HepG2 (cell line): ENCODE results near the gene GRIK3. TPM values are rescaled to one million over a fixed set of nuclear protein-coding genes. Genes with fewer than 3 reads are reported as not detected.
A peak's percentile ranks its signal among the peaks of the same experiment; 100 is the strongest.

Source experiments
- NFKB2 ChIP-seq: sonication (generic); formaldehyde crosslinking; IDR thresholded peaks from 2 replicates; pipeline ENCODE4 v1.4.0; 2020; ENCODE audit warnings: missing genetic modification reagents, borderline replicate concordance
- NONO ChIP-seq, 2 experiments: fragments of 450-650 bp in 1 of 2; sonication (generic) in 1 of 2; formaldehyde crosslinking in 1 of 2; IDR thresholded peaks in 1 of 2; conservative IDR thresholded peaks in 1 of 2; 2 replicates each; pipeline versions ENCODE4 v1.6.1 to v1.8.0; 2017 to 2022; ENCODE audit warnings: mild to moderate bottlenecking in 1 of 2, missing genetic modification reagents in 1 of 2, moderate library complexity in 1 of 2
- RFX1 ChIP-seq: fragments of 450-650 bp; IDR thresholded peaks from 2 replicates; pipeline ENCODE4 v1.6.1; 2017
- RFX5 ChIP-seq: IDR thresholded peaks from 2 replicates; pipeline ENCODE4 v1.6.1; 2011; ENCODE audit warnings: low read depth, low read length, improper control_type of control experiment
- RNF2 ChIP-seq: fragments of 450-650 bp; conservative IDR thresholded peaks from 2 replicates; pipeline ENCODE4 v1.6.1; 2016; ENCODE audit warnings: low read depth
- SMAD3 ChIP-seq: sonication (generic); formaldehyde crosslinking; IDR thresholded peaks from 2 replicates; pipeline ENCODE4 v1.4.0; 2020; ENCODE audit warnings: missing genetic modification reagents
- ZFP36L2 ChIP-seq: sonication (generic); formaldehyde crosslinking; IDR thresholded peaks from 2 replicates; pipeline ENCODE4 v1.4.0; 2020; ENCODE audit warnings: missing genetic modification reagents
- ZNF180 ChIP-seq: sonication (generic); formaldehyde crosslinking; IDR thresholded peaks from 2 replicates; pipeline ENCODE4 v1.4.0; 2020; ENCODE audit warnings: low read depth, missing genetic modification reagents, borderline replicate concordance
- ZNF3 ChIP-seq: IDR thresholded peaks from 2 replicates; pipeline ENCODE4 v1.7.0; 2017; ENCODE audit warnings: inconsistent platforms
- ZNF672 ChIP-seq: sonication (generic); formaldehyde crosslinking; IDR thresholded peaks from 2 replicates; pipeline ENCODE4 v1.8.1; 2022; ENCODE audit warnings: missing genetic modification reagents
- ZNF746 ChIP-seq: sonication (generic); formaldehyde crosslinking; IDR thresholded peaks from 2 replicates; pipeline ENCODE4 v1.8.0; 2022; ENCODE audit warnings: mild to moderate bottlenecking, missing genetic modification reagents
- ZNF772 ChIP-seq: sonication (generic); formaldehyde crosslinking; IDR thresholded peaks from 2 replicates; pipeline ENCODE4 v1.5.0; 2020; ENCODE audit warnings: mild to moderate bottlenecking, missing genetic modification reagents
- ZNF788 ChIP-seq: sonication (generic); formaldehyde crosslinking; IDR thresholded peaks from 2 replicates; pipeline ENCODE4 v1.5.0; 2020; ENCODE audit warnings: mild to moderate bottlenecking, missing genetic modification reagents, borderline replicate concordance
- ZSCAN31 ChIP-seq: sonication (generic); formaldehyde crosslinking; IDR thresholded peaks from 2 replicates; pipeline ENCODE4 v1.5.0; 2020; ENCODE audit warnings: low read depth, mild to moderate bottlenecking, missing genetic modification reagents
- polyA plus RNA-seq, 8 experiments: library from polyadenylated mRNA; depleted of rRNA in 3 of 8; stranded (reverse) in 7 of 8; unstranded in 1 of 8; fragments of >200 nt; fragmentation: Illumina TruSeq in 4 of 8; extraction: Trizol in 4 of 8; gene quantifications; 2 replicates each; pipeline versions ENCODE4 v1.2.1 to v1.2.3, GENCODE V29; 2011 to 2016; ENCODE audit warnings: low read depth in 4 of 8, missing spikeins in 1 of 8, mixed read lengths in 1 of 8; ENCODE audit not compliant: insufficient read depth in 1 of 8
- total RNA-seq, 5 experiments: library from RNA; depleted of rRNA; stranded (reverse); fragments of >200 nt; fragmentation: Illumina TruSeq; extraction: Trizol; gene quantifications; 2 replicates each; pipeline ENCODE4 v1.2.3, GENCODE V29; 2016; ENCODE audit warnings: low read depth in 1 of 5
- TF ChIP-seq, protein P1 (sequence below): sonication (generic); formaldehyde crosslinking; IDR thresholded peaks from 2 replicates; pipeline ENCODE4 v1.4.0; 2020; ENCODE audit warnings: missing genetic modification reagents
- TF ChIP-seq, protein P2 (sequence below): sonication (generic); formaldehyde crosslinking; conservative IDR thresholded peaks from 2 replicates; pipeline ENCODE4 v1.8.0; 2022; ENCODE audit warnings: low read depth, missing genetic modification reagents
- TF ChIP-seq, protein P3 (sequence below): sonication (generic); formaldehyde crosslinking; IDR thresholded peaks from 2 replicates; pipeline ENCODE4 v1.5.1; 2020; ENCODE audit warnings: mild to moderate bottlenecking, moderate library complexity, missing genetic modification reagents
- TF ChIP-seq, protein P4 (sequence below): sonication (generic); formaldehyde crosslinking; IDR thresholded peaks from 2 replicates; pipeline ENCODE4 v1.5.1; 2020; ENCODE audit warnings: mild to moderate bottlenecking, missing genetic modification reagents, borderline replicate concordance

GRIK3 gene
- total and polyA plus RNA-seq, 2 of the 13 experiments (the other 11 are each of a cell fraction or from before 2014, with no cell fraction given): not detected

DNA sequence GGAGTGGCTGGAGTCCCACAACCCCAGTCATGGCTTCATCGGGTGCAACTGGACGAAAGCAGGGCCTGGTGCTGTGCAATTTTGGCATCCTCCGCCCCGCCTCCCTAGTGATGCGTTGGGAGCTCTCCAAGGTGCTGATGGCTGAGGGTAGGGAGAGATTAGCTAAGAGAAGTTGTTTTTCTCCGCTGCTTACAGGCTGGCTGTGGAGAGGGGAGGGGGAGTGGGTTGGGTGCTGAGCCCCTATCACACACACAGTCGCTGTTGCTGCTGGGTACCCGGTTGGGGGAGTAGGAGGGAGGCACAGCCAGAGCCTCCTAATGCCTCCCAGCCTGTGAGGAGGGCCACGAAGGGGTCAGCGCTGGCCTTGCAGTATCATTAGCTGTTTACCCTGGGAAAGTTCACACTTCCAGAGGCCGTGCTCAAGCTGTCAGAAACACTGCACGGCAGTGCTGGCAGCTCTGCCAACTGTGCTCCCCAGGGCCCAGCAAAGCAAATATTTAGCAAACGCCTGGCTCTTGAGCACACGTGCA lies 110.0 kb downstream of the GRIK3 start (continued):
- TF ChIP-seq, protein P1, sequence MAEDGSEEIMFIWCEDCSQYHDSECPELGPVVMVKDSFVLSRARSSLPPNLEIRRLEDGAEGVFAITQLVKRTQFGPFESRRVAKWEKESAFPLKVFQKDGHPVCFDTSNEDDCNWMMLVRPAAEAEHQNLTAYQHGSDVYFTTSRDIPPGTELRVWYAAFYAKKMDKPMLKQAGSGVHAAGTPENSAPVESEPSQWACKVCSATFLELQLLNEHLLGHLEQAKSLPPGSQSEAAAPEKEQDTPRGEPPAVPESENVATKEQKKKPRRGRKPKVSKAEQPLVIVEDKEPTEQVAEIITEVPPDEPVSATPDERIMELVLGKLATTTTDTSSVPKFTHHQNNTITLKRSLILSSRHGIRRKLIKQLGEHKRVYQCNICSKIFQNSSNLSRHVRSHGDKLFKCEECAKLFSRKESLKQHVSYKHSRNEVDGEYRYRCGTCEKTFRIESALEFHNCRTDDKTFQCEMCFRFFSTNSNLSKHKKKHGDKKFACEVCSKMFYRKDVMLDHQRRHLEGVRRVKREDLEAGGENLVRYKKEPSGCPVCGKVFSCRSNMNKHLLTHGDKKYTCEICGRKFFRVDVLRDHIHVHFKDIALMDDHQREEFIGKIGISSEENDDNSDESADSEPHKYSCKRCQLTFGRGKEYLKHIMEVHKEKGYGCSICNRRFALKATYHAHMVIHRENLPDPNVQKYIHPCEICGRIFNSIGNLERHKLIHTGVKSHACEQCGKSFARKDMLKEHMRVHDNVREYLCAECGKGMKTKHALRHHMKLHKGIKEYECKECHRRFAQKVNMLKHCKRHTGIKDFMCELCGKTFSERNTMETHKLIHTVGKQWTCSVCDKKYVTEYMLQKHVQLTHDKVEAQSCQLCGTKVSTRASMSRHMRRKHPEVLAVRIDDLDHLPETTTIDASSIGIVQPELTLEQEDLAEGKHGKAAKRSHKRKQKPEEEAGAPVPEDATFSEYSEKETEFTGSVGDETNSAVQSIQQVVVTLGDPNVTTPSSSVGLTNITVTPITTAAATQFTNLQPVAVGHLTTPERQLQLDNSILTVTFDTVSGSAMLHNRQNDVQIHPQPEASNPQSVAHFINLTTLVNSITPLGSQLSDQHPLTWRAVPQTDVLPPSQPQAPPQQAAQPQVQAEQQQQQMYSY (CRISPR knock-in tag): no peak
- no peak for TF ChIP-seq ZNF180 (CRISPR knock-in tag)
- no peak for TF ChIP-seq RFX1
- TF ChIP-seq, protein P2, sequence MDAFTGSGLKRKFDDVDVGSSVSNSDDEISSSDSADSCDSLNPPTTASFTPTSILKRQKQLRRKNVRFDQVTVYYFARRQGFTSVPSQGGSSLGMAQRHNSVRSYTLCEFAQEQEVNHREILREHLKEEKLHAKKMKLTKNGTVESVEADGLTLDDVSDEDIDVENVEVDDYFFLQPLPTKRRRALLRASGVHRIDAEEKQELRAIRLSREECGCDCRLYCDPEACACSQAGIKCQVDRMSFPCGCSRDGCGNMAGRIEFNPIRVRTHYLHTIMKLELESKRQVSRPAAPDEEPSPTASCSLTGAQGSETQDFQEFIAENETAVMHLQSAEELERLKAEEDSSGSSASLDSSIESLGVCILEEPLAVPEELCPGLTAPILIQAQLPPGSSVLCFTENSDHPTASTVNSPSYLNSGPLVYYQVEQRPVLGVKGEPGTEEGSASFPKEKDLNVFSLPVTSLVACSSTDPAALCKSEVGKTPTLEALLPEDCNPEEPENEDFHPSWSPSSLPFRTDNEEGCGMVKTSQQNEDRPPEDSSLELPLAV: no peak
- TF ChIP-seq ZNF3: no peak
- TF ChIP-seq, protein P3, sequence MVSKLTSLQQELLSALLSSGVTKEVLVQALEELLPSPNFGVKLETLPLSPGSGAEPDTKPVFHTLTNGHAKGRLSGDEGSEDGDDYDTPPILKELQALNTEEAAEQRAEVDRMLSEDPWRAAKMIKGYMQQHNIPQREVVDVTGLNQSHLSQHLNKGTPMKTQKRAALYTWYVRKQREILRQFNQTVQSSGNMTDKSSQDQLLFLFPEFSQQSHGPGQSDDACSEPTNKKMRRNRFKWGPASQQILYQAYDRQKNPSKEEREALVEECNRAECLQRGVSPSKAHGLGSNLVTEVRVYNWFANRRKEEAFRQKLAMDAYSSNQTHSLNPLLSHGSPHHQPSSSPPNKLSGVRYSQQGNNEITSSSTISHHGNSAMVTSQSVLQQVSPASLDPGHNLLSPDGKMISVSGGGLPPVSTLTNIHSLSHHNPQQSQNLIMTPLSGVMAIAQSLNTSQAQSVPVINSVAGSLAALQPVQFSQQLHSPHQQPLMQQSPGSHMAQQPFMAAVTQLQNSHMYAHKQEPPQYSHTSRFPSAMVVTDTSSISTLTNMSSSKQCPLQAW (CRISPR knock-in tag): no peak
- no peak for TF ChIP-seq SMAD3 (CRISPR knock-in tag)
- no peak for TF ChIP-seq ZNF788 (CRISPR knock-in tag)
- no peak for TF ChIP-seq NONO (IDR thresholded peaks at IDR 0.05)
- TF ChIP-seq NONO (CRISPR knock-in tag; conservative IDR thresholded peaks at IDR 0.05): no peak
- TF ChIP-seq ZSCAN31: no peak
- TF ChIP-seq RFX5: no peak
- TF ChIP-seq ZFP36L2 (CRISPR knock-in tag): no peak
- no peak for TF ChIP-seq RNF2
- TF ChIP-seq ZNF672 (CRISPR knock-in tag): no peak
- TF ChIP-seq NFKB2 (CRISPR knock-in tag): peak; percentile 65; the same call in 1 of the 2 replicates
- no peak for TF ChIP-seq ZNF772 (CRISPR knock-in tag)
- TF ChIP-seq, protein P4, sequence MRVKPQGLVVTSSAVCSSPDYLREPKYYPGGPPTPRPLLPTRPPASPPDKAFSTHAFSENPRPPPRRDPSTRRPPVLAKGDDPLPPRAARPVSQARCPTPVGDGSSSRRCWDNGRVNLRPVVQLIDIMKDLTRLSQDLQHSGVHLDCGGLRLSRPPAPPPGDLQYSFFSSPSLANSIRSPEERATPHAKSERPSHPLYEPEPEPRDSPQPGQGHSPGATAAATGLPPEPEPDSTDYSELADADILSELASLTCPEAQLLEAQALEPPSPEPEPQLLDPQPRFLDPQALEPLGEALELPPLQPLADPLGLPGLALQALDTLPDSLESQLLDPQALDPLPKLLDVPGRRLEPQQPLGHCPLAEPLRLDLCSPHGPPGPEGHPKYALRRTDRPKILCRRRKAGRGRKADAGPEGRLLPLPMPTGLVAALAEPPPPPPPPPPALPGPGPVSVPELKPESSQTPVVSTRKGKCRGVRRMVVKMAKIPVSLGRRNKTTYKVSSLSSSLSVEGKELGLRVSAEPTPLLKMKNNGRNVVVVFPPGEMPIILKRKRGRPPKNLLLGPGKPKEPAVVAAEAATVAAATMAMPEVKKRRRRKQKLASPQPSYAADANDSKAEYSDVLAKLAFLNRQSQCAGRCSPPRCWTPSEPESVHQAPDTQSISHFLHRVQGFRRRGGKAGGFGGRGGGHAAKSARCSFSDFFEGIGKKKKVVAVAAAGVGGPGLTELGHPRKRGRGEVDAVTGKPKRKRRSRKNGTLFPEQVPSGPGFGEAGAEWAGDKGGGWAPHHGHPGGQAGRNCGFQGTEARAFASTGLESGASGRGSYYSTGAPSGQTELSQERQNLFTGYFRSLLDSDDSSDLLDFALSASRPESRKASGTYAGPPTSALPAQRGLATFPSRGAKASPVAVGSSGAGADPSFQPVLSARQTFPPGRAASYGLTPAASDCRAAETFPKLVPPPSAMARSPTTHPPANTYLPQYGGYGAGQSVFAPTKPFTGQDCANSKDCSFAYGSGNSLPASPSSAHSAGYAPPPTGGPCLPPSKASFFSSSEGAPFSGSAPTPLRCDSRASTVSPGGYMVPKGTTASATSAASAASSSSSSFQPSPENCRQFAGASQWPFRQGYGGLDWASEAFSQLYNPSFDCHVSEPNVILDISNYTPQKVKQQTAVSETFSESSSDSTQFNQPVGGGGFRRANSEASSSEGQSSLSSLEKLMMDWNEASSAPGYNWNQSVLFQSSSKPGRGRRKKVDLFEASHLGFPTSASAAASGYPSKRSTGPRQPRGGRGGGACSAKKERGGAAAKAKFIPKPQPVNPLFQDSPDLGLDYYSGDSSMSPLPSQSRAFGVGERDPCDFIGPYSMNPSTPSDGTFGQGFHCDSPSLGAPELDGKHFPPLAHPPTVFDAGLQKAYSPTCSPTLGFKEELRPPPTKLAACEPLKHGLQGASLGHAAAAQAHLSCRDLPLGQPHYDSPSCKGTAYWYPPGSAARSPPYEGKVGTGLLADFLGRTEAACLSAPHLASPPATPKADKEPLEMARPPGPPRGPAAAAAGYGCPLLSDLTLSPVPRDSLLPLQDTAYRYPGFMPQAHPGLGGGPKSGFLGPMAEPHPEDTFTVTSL (CRISPR knock-in tag): no peak
- TF ChIP-seq ZNF746 (CRISPR knock-in tag): no peak
